HG03460 (cell line): ENCODE results near the gene NDUFA11.
"Not testable (repeated sequence)": the region's sequence is repeated elsewhere in the genome, so short reads cannot be mapped to it uniquely, and the experiment has no call there.

Experiments used
- ATAC-seq: cut with Tn5 transposase; IDR thresholded peaks from one replicate; pipeline ENCODE4 v1.9.1; 2021; ENCODE audit not compliant: unreplicated experiment

Gene NDUFA11

DNA sequence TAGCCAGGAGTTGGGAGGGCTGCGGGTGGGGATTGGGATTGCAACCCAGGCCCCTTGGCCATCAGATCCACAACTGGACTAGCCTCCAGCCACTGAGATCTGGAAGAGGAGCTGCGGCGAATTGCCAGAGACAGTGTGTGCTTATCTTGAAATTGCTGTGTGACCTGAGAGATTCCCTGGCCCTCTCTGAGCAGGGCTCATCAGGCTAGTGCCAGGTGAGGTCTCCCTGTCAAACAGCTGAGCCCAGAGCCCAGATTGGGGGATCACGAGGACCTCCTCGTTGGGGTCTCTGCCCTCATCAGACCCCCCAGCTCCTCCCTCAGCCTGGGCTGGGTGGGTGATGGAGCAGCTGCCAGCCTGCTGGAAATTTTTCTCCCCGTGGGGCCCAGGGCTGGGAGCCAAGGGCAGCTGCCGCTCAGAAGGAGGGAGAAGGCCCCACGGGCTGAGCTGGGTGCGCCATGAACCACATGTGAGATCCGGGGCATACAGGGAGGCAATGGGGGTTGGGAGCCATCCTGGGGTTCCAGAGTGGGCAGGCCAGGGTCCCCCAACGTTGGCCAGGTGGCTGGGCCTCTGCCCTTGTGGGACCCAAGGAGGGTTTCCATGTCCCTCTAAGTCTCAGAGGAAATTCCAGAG, 40.4 kb downstream of the NDUFA11 start:
- no peak for ATAC-seq

DNA sequence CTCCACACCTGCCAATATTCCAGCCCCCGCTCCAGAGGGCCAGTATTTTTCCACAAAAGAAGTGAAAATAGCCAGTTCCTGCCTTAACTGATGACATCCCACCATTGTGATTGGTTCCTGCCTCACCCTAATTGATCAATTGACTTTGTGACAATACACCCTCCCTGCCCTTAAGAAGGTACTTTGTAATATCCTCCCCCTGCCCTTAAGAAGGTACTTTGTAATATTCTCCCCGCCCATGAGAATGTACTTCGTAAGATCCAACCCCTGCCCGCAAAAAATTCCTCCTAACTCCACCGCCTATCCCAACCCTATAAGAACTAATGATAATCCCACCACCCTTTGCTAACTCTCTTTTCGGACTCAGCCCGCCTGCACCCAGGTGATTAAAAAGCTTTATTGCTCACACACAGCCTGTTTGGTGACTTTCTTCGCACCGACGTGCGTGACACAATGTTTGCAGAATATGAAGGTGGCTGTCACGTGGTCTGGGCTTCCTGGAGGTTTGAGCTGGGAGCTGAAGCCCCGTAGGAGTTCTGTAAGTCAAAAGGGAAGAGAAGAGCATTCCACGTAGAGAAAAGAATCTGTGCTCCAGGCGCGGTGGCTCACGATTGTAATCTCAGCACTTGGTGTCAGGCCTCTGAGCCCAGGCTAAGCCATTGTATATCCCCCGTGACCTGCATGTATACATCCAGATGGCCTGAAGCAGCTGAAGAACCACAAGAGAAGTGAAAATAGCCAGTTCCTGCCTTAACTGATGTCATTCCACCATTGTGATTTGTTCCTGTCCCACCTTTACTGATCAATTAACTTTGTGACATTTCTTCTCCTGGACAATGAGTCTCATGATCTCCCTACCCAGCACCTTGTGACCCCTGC, 46.1 kb downstream of the NDUFA11 start:
- ATAC-seq: no peak

DNA sequence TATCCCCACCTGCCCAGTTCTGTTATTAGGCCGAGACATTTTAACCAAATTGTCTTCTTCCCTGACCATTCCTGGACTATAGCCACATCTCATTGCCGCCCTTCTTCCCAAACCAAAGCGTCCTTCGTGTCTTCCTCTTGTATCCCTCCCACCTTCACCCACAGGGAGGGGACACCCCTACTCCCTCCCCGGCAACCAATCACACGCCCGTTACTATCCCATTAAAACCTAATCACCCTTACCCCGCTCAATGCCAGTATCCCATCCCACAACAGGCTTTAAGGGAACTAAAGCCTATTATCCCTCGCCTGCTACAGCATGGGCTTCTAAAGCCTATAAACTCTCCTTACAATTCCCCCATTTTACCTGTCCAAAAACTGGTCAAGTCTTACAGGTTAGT, 48.4 kb downstream of the NDUFA11 start:
- not testable (repeated sequence) for ATAC-seq

DNA sequence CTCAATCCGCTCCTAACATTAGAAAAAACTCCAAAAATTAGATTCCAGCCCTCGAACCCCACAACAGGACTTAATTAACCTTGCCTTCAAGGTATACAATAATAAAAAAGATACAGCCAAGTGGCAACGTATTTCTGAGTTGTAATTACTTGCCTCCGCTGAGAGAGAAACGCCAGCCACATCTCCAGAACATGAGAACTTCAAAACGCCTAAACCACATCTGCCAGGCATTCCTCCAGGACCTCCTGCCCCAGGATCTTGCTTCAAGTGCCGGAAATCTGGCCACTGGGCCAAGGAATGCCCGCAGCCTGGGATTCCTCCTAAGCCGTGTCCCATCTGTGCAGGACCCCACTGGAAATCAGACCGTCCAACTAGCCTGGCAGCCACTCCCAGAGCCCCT, 49.5 kb downstream of the NDUFA11 start:
- ATAC-seq: not testable (repeated sequence)

DNA sequence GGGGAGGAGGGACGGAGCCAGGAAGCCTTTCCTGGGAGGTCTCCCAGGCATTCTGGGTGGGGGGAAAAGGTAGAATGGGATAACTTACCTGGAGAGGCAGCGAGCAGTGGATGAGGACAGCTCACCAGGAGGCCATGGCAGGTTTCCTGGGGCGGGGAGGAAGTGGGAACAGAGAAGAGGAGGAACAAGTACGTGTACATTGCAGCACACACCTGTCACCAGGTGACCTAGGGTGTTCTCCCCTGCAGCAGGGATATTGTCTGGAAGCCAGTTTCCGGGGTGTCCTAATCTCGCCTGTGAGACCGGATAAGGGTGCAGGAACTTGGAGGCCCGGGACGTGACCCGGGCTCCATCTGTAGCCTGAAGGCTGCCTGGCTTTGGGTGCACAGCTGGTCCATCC, 52.3 kb downstream of the NDUFA11 start, which contains the start of gene FUT3:
TSS of gene FUT3 (minus strand) at position 148 of the 400 bp plus-strand sequence.
- no peak for ATAC-seq

DNA sequence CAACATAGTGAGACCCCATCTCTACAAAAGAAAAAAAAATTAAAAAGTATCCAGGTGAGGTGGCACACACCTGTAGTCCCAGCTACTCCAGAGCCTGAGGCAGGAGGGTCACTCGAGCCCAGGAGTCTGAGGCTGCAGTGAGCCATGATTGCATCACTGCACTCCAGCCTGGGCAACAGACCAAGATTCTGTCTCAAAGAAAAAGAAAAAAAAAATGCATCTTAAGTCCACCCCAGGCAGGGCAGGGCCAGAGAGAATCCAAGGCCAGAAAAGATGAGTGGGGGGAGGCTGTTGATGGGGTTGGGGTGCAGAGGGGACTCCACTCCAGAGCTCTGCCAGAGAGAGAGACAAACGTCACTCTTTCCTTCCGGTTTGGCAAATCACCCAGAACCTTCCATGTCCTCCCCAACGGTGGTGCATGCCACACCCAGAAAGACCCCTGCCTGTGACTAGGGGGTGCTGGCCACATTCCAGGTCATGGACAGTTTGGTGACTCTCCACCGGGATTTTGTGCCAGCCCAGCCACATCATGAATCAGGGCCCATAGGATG, 52.8 kb downstream of the NDUFA11 start:
- ATAC-seq: no peak

DNA sequence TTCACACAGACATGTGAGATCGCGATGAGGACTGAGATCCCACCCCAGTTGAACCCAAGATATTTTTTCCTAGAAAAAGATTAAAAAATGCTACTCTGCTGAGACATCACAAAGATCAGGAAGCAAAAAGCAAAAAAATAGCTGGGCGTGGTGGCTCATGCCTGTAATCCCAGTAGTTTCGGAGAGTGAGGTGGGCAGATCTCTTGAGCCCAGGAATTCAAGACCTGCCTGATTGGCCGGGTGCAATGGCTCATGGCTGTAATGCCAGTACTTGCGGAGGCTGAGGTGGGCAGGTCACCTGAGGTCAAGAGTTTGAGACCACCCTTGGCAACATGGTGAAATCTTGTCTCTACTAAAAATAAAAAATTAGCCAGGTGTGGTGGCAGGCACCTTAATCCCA, 53.4 kb downstream of the NDUFA11 start:
- no peak for ATAC-seq

DNA sequence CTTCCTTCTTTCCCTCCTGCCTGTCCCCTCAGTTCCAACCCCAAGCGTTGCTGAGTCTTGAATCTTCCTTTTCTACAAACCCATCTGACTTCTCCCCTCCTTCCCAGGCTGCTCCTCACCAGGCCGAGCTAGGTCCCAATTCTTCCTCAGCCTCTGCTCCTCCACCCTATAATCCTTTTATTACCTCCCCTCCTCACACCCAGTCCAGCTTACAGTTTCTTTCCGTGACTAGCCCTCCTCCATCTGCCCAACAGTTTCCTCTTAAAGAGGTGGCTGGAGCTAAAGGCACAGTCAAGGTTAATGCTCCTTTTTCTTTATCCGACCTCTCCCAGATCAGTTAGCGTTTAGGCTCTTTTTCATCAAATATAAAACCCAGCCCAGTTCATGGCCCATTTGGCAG, 55.0 kb downstream of the NDUFA11 start:
- not testable (repeated sequence) for ATAC-seq

DNA sequence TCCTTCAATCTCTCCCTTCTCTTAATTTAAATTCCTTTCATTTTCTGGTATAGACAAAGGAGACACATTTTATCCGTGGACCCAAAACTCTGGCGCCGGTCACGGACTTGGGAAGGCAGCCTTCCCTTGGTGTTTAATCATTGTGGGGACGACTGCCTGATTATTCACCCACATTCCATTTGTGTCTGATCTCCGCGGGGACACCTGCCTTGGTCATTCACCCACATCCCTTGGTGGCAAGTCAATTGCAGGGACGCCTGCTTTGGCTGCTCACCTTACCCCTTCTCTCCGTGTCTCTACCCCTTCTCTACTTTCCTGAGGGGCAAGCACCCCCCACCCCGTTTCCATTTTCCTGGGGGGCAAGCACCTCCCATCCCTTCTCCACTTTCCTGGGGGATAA, 55.7 kb downstream of the NDUFA11 start:
- not testable (repeated sequence) for ATAC-seq
